GDM1 (cell line): ENCODE data around the gene PRCP.
"Not testable (repeated sequence)": the region's sequence is repeated elsewhere in the genome, so short reads cannot be mapped to it uniquely, and the experiment has no call there.

Experiments used
- DNase-seq: peaks from one replicate; lab custom pipeline; 2025; lab: John Stamatoyannopoulos, UW

Gene PRCP

GRCh38 chr11:82871646-82872045 lies 28.6 kb downstream of the PRCP start:
- no peak for DNase-seq

GRCh38 chr11:82869657-82870056 lies 30.6 kb downstream of the PRCP start:
- DNase-seq = no peak

- peak; percentile 36 for DNase-seq
Measured at GRCh38 chr11:82867495-82868082, 32.6 kb downstream of the PRCP start.

- DNase-seq = no peak
Measured at GRCh38 chr11:82865841-82866240, 34.4 kb downstream of the PRCP start.

- no peak for DNase-seq
Measured at GRCh38 chr11:82864268-82864667, 36.0 kb downstream of the PRCP start.

- no peak for DNase-seq
Measured at GRCh38 chr11:82863209-82863608, 37.0 kb downstream of the PRCP start.

GRCh38 chr11:82862379-82862778 lies 37.9 kb downstream of the PRCP start:
- no peak for DNase-seq

- DNase-seq = no peak
Measured at GRCh38 chr11:82859750-82860149, 40.5 kb downstream of the PRCP start.

- no peak for DNase-seq
Measured at GRCh38 chr11:82858556-82859091, 41.6 kb downstream of the PRCP start.

GRCh38 chr11:82858133-82858532 lies 42.1 kb downstream of the PRCP start:
- no peak for DNase-seq

- DNase-seq = no peak
Measured at GRCh38 chr11:82857145-82857544, 43.1 kb downstream of the PRCP start.

GRCh38 chr11:82855616-82856015 lies 44.6 kb downstream of the PRCP start:
- DNase-seq = no peak

GRCh38 chr11:82854916-82855315 lies 45.3 kb downstream of the PRCP start:
- DNase-seq = not testable (repeated sequence)

GRCh38 chr11:82854242-82854641 lies 46.0 kb downstream of the PRCP start:
- no peak for DNase-seq

GRCh38 chr11:82848829-82849228 lies 51.4 kb downstream of the PRCP start:
- DNase-seq = no peak

GRCh38 chr11:82845356-82846353 lies 54.6 kb downstream of the PRCP start:
- DNase-seq = no peak

GRCh38 chr11:82843057-82843795 lies 57.0 kb downstream of the PRCP start:
- no peak for DNase-seq

GRCh38 chr11:82842019-82842418 lies 58.2 kb downstream of the PRCP start:
- no peak for DNase-seq

GRCh38 chr11:82837650-82838049 lies 62.6 kb downstream of the PRCP start:
- no peak for DNase-seq

GRCh38 chr11:82832983-82833382 lies 67.2 kb downstream of the PRCP start:
- DNase-seq = no peak

- DNase-seq = no peak
Measured at GRCh38 chr11:82831364-82831763, 68.9 kb downstream of the PRCP start.

- DNase-seq = no peak
Measured at GRCh38 chr11:82830746-82831145, 69.5 kb downstream of the PRCP start.
